Thoracic aorta (tissue), 2 donors: ENCODE measurements around the gene CTAGE9. TPM values are rescaled to one million over a fixed set of nuclear protein-coding genes. Genes with fewer than 3 reads are reported as not detected.
"Not testable (repeated sequence)": the region's sequence is repeated elsewhere in the genome, so short reads cannot be mapped to it uniquely, and the experiment has no call there.

Source experiments
- ATAC-seq: fragments of 150-250 bp; one replicate; pipeline ENCODE4 v1.8.0; 2017; ENCODE audit warnings: low read depth; ENCODE audit not compliant: insufficient number of reproducible peaks, low FRiP score
- DNase-seq: peaks from one replicate; pipeline ENCODE4 v3.0.0-alpha.2; 2020; ENCODE audit warnings: low spot score
- H3K27ac ChIP-seq, 2 donors: fragments of 200-600 bp; sonication (generic); 1 replicate in 1 of 2; 2 replicates in 1 of 2; pipeline ENCODE4 v1.5.1; 2016; ENCODE audit warnings: mild to moderate bottlenecking in 2 of 2, moderate library complexity in 2 of 2
- H3K27me3 ChIP-seq: fragments of 200-600 bp; sonication (generic); replicated peaks from 2 replicates; pipeline ENCODE4 v1.6.0; 2016; ENCODE audit warnings: mild to moderate bottlenecking; ENCODE audit not compliant: insufficient read depth
- H3K36me3 ChIP-seq: fragments of 200-600 bp; sonication (generic); one replicate; pipeline ENCODE4 v1.5.1; 2016
- H3K4me1 ChIP-seq, 2 donors: fragments of 200-600 bp; sonication (generic); 1 replicate in 1 of 2; 2 replicates in 1 of 2; pipeline versions ENCODE4 v1.5.1 to v1.6.0; 2016; ENCODE audit warnings: low read depth in 2 of 2, mild to moderate bottlenecking in 1 of 2; ENCODE audit not compliant: control insufficient read depth in 1 of 2
- H3K4me3 ChIP-seq: fragments of 200-600 bp; sonication (generic); 2 replicates; pipeline ENCODE4 v1.5.1; 2016; ENCODE audit warnings: mild to moderate bottlenecking
- H3K9me3 ChIP-seq: fragments of 200-600 bp; sonication (generic); 2 replicates; pipeline ENCODE4 v1.5.1; 2016
- total RNA-seq, 2 donors: library from RNA; depleted of rRNA; stranded (reverse); fragments of >200 nt; gene quantifications; one replicate each; pipeline versions ENCODE4 v1.1.0 to v1.2.3, GENCODE V29; 2016
- TF ChIP-seq, protein P1 (sequence below): fragments of 200-600 bp; sonication (generic); IDR thresholded peaks from one replicate; pipeline ENCODE4 v1.5.1; 2019; ENCODE audit warnings: antibody characterized with exemption

The CTAGE9 gene, protein sequence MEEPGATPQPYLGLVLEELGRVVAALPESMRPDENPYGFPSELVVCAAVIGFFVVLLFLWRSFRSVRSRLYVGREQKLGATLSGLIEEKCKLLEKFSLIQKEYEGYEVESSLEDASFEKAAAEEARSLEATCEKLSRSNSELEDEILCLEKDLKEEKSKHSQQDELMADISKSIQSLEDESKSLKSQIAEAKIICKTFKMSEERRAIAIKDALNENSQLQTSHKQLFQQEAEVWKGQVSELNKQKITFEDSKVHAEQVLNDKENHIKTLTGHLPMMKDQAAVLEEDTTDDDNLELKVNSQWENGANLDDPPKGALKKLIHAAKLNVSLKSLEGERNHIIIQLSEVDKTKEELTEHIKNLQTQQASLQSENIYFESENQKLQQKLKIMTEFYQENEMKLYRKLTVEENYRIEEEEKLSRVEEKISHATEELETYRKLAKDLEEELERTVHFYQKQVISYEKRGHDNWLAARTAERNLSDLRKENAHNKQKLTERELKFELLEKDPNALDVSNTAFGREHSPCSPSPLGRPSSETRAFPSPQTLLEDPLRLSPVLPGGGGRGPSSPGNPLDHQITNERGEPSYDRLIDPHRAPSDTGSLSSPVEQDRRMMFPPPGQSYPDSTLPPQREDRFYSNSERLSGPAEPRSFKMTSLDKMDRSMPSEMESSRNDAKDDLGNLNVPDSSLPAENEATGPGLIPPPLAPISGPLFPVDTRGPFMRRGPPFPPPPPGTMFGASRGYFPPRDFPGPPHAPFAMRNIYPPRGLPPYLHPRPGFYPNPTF
- not detected for total RNA-seq

DNA sequence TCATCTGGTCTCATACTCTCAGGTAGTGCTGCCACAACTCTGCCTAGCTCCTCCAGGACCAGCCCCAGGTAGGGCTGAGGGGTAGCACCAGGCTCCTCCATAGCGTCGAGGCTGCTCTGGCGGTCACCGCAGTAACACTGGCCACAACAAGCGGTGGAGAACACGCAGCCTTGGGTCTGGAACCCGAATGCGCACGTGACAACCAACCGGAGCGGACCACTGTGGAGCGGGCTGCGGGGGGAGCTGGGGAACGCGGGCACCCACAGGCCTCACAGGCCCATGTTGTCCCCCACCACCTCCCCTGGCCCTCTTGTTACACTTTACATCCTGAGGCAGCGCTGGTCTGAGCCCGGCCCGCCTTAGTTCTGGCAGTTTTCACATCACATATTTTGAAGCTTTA, at the start of gene CTAGE9:
CTAGE9 (minus strand) TSS at position 101 of the 400 bp plus-strand sequence; CDS start at position 101, 0 bp downstream.
- H3K27ac ChIP-seq, H3K9me3 ChIP-seq, H3K4me3 ChIP-seq, ATAC-seq, DNase-seq, H3K4me1 ChIP-seq, H3K27me3 ChIP-seq, H3K36me3 ChIP-seq: not testable (repeated sequence)

DNA sequence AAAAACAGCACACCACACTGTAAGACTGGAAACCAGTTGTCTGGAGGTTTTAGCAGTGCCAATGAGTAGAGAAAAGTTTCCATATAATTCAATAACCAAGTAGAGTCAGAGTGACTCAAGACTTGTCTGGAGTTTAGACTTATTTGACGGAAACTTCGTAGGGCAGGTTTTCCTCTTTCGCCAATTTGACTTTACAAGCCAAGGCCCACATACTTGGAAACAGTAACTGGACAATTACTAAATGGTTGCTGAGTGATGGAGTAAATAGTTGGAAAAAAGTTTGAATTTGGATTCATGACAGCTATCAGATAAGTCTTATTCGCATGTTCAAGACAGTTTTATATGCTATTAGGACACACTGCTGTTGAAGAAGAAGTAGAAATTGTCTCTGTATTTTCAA, 48.1 kb upstream of the CTAGE9 start:
- Histone ChIP-seq H3K36me3 (no peaks in the 10 kb centered on the region), H3K27me3 (no peaks in the 10 kb centered on the region), H3K9me3 (no peaks in the 10 kb centered on the region), H3K4me3 (no peak overlapping the region), H3K27ac (peak overlapping the region; percentile 44 to 67), H3K4me1 (peaks cover 12 to 38% of the 10 kb centered on the region in 2 donors)
- no peak for DNase-seq
- TF ChIP-seq, protein P1, sequence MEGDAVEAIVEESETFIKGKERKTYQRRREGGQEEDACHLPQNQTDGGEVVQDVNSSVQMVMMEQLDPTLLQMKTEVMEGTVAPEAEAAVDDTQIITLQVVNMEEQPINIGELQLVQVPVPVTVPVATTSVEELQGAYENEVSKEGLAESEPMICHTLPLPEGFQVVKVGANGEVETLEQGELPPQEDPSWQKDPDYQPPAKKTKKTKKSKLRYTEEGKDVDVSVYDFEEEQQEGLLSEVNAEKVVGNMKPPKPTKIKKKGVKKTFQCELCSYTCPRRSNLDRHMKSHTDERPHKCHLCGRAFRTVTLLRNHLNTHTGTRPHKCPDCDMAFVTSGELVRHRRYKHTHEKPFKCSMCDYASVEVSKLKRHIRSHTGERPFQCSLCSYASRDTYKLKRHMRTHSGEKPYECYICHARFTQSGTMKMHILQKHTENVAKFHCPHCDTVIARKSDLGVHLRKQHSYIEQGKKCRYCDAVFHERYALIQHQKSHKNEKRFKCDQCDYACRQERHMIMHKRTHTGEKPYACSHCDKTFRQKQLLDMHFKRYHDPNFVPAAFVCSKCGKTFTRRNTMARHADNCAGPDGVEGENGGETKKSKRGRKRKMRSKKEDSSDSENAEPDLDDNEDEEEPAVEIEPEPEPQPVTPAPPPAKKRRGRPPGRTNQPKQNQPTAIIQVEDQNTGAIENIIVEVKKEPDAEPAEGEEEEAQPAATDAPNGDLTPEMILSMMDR = no peak
- peak; percentile 66 for ATAC-seq

DNA sequence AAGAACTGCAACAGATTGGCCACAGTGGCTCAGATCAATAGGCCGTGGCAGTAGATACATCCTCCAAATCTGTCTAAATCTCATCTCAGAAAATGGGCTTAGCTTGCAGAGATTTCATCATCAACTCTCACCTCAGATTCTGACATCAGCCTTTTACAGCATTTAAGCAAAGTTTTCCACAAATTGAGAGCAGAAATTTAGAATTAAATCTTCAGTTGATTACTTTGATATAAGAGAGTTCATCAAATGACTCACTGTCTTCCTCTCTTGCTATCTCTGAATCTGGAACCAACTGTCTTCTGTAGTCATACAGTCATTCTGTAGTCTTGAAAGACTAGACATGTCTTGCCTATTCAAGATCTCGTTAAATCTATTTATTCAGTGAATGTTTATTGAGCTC, 45.2 kb upstream of the CTAGE9 start:
- ATAC-seq (no peak), DNase-seq (no peak)
- Histone ChIP-seq H3K27me3 (no peaks in the 10 kb centered on the region), H3K4me3 (no peak overlapping the region), H3K9me3 (no peaks in the 10 kb centered on the region), H3K4me1 (peaks cover 12 to 29% of the 10 kb centered on the region in 2 donors), H3K27ac (no peak overlapping the region), H3K36me3 (no peaks in the 10 kb centered on the region)
- TF ChIP-seq, protein P1 = no peak

DNA sequence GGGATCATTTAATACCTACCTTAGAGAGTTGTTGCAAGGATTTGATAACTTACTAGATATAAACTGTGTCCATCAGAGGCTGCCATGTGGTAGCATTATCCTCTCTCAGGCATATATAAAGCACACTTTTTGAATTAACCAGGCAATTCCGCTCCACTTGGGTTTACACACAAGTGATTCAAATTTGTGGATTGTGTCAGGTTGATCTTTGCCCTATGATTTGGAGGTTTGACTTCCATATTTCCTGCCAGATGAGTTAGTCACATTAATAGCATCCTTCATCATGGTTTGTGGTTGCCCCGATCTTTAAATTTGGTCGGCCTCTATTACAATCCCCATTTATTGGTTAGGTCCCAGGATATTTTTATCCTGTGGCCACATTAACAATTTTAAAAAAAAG, 44.8 kb upstream of the CTAGE9 start:
- ATAC-seq (no peak), DNase-seq (no peak)
- Histone ChIP-seq H3K27ac (no peak overlapping the region), H3K4me3 (no peak overlapping the region), H3K27me3 (no peaks in the 10 kb centered on the region), H3K9me3 (no peaks in the 10 kb centered on the region), H3K36me3 (no peaks in the 10 kb centered on the region), H3K4me1 (peaks cover 12 to 24% of the 10 kb centered on the region in 2 donors)
- TF ChIP-seq, protein P1 = no peak

DNA sequence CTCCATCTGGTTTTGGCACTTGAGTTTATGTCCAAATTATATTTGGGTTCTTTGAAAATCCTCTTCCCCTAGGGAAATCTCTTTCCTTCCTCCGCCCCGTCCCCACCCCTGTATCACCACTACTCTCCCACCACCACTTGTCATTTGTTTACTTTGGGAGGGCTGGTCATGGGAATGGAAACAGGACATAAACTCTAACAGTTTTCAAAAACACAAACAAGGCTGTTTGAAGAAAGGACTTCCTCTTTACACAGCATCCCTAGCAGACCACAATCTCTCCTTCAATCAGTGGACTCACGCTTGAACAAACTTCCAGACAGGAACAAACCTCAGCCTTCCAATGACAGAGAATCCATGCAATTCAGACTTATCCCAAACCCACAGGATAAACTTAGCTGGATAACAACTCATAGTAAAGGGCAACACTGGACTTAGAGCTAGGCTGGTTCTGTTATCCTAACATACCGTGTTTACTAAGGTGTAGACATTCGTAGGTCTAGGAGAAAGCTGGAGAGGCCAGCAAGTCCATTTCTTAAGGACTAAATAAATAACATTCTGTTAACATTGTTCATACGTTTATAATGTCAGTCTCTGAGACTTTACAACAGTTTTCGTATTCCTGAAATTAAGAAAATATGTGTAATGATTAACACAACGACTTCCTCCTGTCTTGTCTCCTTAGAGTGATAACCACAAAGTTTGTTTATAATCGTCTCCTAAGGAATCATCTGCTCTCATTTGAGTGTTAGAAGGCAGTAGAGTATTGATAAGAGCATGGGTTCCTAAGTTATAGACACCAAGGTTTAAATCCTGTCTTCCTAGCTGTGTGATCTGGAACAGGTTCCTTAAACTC, 44.1 kb upstream of the CTAGE9 start:
- H3K36me3 ChIP-seq = no peaks in the 10 kb centered on the region
- H3K4me1 ChIP-seq = peaks cover 8 to 18% of the 10 kb centered on the region in 2 donors
- TF ChIP-seq, protein P1 = no peak
- DNase-seq (no peak), ATAC-seq (no peak)
- no peaks in the 10 kb centered on the region for H3K27me3 ChIP-seq
- no peak overlapping the region for H3K27ac ChIP-seq
- H3K9me3 ChIP-seq = no peaks in the 10 kb centered on the region
- H3K4me3 ChIP-seq = no peak overlapping the region
